SU-DHL-6 (cell line): Measurements from ENCODE around the gene ITGAL.

ENCODE experiments used
- H2AFZ ChIP-seq: fragments of 200-600 bp; sonication (generic); 2 replicates; pipeline ENCODE4 v1.6.1; 2014; ENCODE audit warnings: low read depth, mild to moderate bottlenecking, moderate library complexity, mixed read lengths, antibody characterized with exemption, low read length; ENCODE audit not compliant: severe bottlenecking
- H3F3A ChIP-seq: fragments of 200-600 bp; shearing (Covaris generic); 2 replicates; pipeline ENCODE4 v1.6.0; 2016; ENCODE audit warnings: antibody characterized with exemption, mild to moderate bottlenecking; ENCODE audit not compliant: insufficient read depth
- H3K27ac ChIP-seq: fragments of 200-600 bp; sonication (generic); 2 replicates; pipeline ENCODE4 v1.5.1; 2016; ENCODE audit warnings: low read depth, mild to moderate bottlenecking, low read length, moderate library complexity, mixed read lengths
- H3K27me3 ChIP-seq: fragments of 200-600 bp; sonication (generic), shearing (Covaris generic); 2 replicates; pipeline ENCODE4 v1.6.0; 2014; ENCODE audit warnings: mild to moderate bottlenecking, low read length
- H3K36me3 ChIP-seq: fragments of 200-600 bp; sonication (generic); 2 replicates; pipeline ENCODE4 v1.6.1; 2014; ENCODE audit warnings: mild to moderate bottlenecking, low read length, mixed read lengths
- H3K4me2 ChIP-seq: fragments of 300-600, 200-600 bp; shearing (Covaris generic), sonication (generic); 2 replicates; pipeline ENCODE4 v1.6.0; 2014; ENCODE audit warnings: low read length, low read depth, mild to moderate bottlenecking; ENCODE audit not compliant: poor library complexity, severe bottlenecking
- H3K4me3 ChIP-seq: fragments of 200-600 bp; sonication (generic); 2 replicates; pipeline ENCODE4 v1.5.1; 2014; ENCODE audit warnings: antibody characterized with exemption, low read length, mild to moderate bottlenecking, mixed read lengths; ENCODE audit not compliant: insufficient read depth, poor library complexity, severe bottlenecking
- H3K79me2 ChIP-seq: fragments of 200-600 bp; sonication (generic); 2 replicates; pipeline ENCODE4 v1.6.1; 2014; ENCODE audit warnings: mild to moderate bottlenecking, low read length, moderate library complexity; ENCODE audit not compliant: insufficient read depth
- H3K9ac ChIP-seq: fragments of 200-600 bp; sonication (generic); 2 replicates; pipeline ENCODE4 v1.7.0; 2014; ENCODE audit warnings: mild to moderate bottlenecking, low read length
- H3K9me2 ChIP-seq: fragments of 200-600 bp; sonication (generic); replicated peaks from 2 replicates; pipeline ENCODE4 v1.6.1; 2014; ENCODE audit warnings: low read length; ENCODE audit not compliant: insufficient read depth
- H3K9me3 ChIP-seq: fragments of 200-600 bp; sonication (generic); 2 replicates; pipeline ENCODE4 v1.6.1; 2014; ENCODE audit warnings: low read length, mixed read lengths; ENCODE audit not compliant: insufficient read depth
- H4K20me1 ChIP-seq: fragments of 200-600 bp; sonication (generic); 2 replicates; pipeline ENCODE4 v1.6.1; 2014; ENCODE audit warnings: low read depth, mild to moderate bottlenecking, antibody characterized with exemption, low read length, moderate library complexity, mixed read lengths
- EZH2phosphoT487 ChIP-seq: fragments of 200-600 bp; sonication (generic), shearing (Covaris generic); conservative IDR thresholded peaks from 2 replicates; pipeline ENCODE4 v1.6.1; 2018; ENCODE audit warnings: mild to moderate bottlenecking, antibody characterized with exemption, low read length, moderate library complexity, mixed read lengths
- TF ChIP-seq, protein P1 (sequence below): fragments of 200-600 bp; sonication (generic); IDR thresholded peaks from one replicate; pipeline ENCODE4 v1.5.1; 2017; ENCODE audit warnings: antibody characterized with exemption, mild to moderate bottlenecking, low read length, moderate library complexity; ENCODE audit not compliant: insufficient read depth, poor library complexity, severe bottlenecking

Gene ITGAL

DNA sequence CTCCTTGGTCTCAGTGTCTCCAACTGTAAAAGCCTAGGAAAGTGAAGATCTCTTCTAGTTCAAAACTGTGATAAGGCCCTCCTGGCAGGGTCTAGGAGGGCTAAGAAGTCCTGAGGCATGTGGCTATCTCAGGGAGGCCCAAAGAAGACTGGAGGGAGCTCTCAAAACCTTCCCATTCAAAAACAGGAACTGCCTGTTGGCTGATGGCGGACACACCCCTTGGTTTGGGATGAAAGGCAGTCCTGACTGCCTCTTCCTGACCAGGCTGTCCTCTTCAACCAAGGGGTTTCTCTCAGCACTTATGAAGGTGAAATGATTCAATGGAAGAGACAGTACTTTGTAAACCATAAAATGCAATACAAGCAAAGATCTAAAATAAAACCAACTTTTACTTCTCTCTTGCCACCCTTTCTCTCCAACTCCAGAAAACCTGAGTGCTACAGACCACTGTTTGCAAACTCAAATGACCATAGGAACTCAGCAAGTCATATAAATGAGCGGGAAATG, 80.9 kb downstream of the ITGAL start:
- Histone ChIP-seq H3K4me2 (no peak overlapping the region), H3K9me3 (no peaks in the 10 kb centered on the region), H4K20me1 (no peaks in the 10 kb centered on the region), H3K9ac (no peak overlapping the region), H3K9me2 (no peaks in the 10 kb centered on the region), H3K4me3 (no peak overlapping the region), H3K27ac (no peak overlapping the region), H3K79me2 (peaks cover 15% of the 10 kb centered on the region; the same call in 1 of the 2 replicates), H3K27me3 (no peaks in the 10 kb centered on the region), H3F3A (no peaks in the 10 kb centered on the region; the same call in 1 of the 2 replicates), H3K36me3 (no peaks in the 10 kb centered on the region), H2AFZ (no peak overlapping the region)
- TF ChIP-seq EZH2phosphoT487: no peak
- TF ChIP-seq, protein P1, sequence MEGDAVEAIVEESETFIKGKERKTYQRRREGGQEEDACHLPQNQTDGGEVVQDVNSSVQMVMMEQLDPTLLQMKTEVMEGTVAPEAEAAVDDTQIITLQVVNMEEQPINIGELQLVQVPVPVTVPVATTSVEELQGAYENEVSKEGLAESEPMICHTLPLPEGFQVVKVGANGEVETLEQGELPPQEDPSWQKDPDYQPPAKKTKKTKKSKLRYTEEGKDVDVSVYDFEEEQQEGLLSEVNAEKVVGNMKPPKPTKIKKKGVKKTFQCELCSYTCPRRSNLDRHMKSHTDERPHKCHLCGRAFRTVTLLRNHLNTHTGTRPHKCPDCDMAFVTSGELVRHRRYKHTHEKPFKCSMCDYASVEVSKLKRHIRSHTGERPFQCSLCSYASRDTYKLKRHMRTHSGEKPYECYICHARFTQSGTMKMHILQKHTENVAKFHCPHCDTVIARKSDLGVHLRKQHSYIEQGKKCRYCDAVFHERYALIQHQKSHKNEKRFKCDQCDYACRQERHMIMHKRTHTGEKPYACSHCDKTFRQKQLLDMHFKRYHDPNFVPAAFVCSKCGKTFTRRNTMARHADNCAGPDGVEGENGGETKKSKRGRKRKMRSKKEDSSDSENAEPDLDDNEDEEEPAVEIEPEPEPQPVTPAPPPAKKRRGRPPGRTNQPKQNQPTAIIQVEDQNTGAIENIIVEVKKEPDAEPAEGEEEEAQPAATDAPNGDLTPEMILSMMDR: no peak

DNA sequence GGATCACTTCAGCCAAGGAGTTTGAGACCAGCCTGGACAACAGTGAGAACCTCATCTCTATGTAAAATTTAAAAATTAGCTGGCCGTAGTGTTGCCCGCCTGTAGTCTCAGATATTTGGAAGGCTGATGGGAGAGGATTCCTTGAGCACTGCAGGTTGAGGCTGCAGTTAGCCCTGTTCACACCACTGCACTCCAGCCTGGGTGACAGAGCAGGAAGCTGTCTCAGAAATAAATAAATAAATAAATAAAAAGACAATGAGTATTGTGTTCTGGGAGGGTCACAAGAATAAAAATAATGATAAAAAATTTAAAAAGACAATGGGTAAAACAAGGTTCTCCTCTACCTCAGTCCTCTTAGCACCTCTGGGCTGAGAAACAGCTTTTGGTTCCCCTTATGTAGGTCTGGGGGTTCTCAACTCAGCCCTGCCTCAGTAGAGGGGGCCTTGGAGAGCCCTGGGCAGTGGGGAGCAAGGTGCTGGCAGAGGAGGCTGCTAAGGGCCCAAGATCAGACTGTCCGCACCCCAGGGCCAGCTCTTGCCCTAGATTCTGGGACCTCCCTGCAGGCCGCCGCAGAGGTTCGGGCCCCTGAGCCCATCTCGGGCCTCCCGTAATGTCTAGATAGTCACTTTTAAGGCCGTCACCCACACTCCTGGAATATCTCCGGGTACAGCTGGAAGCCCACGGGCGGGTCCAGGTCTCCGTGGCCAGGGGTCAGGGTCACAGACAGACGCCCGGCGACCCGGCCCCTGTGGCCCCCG, 82.2 kb downstream of the ITGAL start:
- Histone ChIP-seq H4K20me1 (no peaks in the 10 kb centered on the region), H3K9ac (no peak overlapping the region), H3F3A (peaks cover under 1% of the 10 kb centered on the region; the same call in 1 of the 2 replicates), H3K36me3 (no peaks in the 10 kb centered on the region), H3K27me3 (no peaks in the 10 kb centered on the region), H3K4me2 (no peak overlapping the region), H2AFZ (no peak overlapping the region), H3K79me2 (peaks cover 15% of the 10 kb centered on the region; the same call in 1 of the 2 replicates), H3K9me3 (no peaks in the 10 kb centered on the region), H3K27ac (no peak overlapping the region), H3K4me3 (no peak overlapping the region), H3K9me2 (no peaks in the 10 kb centered on the region)
- TF ChIP-seq, protein P1: no peak
- no peak for TF ChIP-seq EZH2phosphoT487

DNA sequence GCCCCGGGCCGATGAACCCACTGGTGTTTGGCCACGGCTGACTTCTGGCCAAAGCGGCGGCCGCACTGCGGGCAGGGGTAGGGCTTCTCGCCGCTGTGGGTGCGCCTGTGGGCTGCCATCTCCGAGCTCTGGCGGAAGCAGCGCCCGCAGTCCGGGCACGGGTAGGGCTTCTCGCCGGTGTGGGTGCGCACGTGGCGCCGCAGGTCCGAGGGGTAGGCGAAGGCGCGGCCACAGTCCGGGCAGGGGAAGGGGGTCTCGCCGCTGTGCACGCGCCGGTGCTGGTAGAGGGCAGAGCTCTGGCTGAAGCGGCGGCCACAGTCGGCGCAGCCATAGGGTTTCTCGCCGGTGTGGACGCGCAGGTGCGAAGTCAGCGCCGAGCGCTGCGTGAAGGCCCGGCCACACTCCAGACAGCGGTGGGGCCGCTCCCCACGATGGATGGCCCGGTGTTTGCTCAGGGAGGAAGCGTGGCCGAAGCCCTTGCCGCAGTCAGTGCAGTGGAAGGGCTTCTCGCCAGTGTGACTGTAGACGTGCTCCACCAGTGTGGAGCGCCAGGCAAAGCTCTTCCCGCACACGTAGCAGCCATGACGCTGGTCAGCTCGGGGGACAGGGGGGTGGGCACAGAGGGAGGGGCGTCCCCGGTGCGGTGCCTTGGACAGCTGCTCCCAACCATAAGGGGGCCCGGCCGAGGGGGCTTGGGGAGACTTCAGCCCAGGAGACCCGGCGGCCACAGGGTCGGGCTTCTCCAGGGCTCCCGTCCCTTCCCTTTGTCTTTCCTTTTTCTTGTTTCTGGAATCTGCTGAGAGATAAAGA, 83.0 kb downstream of the ITGAL start:
- Histone ChIP-seq H3K9me2 (no peaks in the 10 kb centered on the region), H2AFZ (no peak overlapping the region), H3K9me3 (no peaks in the 10 kb centered on the region), H3K9ac (no peak overlapping the region), H4K20me1 (no peaks in the 10 kb centered on the region), H3K4me3 (no peak overlapping the region), H3K79me2 (peaks cover 15% of the 10 kb centered on the region; the same call in 1 of the 2 replicates), H3F3A (peaks cover 5% of the 10 kb centered on the region; the same call in 1 of the 2 replicates), H3K27ac (no peak overlapping the region), H3K36me3 (no peaks in the 10 kb centered on the region), H3K4me2 (no peak overlapping the region), H3K27me3 (no peaks in the 10 kb centered on the region)
- TF ChIP-seq EZH2phosphoT487: no peak
- TF ChIP-seq, protein P1: no peak
